T-helper 2 cell (primary cell): ENCODE measurements around the gene TIFAB.
A peak's percentile ranks its signal among the peaks of the same experiment; 100 is the strongest.

Source experiments
- DNase-seq, 5 experiments: peaks; one replicate each; pipeline versions ENCODE4 v3.0.0 to v3.0.0-alpha.2; 2012 to 2022

The TIFAB gene

DNA sequence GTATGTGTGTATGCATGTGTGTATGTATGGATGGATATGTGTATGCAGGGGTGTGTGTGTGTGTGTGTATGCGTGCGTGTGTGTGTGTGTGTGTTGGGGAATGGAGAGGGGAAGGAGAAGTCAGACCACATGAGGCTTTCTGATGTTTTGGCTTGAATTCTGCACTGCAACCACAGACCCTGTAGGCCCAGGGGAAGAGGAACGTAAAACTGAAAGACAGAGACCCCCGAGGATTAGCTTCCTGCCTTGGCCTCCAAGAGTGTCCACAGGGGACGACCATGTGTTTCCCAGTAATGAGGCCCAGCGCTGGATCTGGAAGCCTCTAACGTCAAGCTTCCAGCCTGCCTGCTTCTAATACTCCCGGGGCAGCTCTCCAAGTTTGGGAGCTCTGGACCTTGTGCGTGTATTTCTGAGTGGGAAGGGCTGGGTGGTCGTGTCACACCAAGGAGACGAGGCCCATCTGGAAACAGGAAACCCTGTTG is 10.8 kb downstream of the TIFAB start:
- DNase-seq = no peak

- no peak for DNase-seq
Measured at GRCh38 chr5:135440916-135441315, 11.2 kb downstream of the TIFAB start.

DNA sequence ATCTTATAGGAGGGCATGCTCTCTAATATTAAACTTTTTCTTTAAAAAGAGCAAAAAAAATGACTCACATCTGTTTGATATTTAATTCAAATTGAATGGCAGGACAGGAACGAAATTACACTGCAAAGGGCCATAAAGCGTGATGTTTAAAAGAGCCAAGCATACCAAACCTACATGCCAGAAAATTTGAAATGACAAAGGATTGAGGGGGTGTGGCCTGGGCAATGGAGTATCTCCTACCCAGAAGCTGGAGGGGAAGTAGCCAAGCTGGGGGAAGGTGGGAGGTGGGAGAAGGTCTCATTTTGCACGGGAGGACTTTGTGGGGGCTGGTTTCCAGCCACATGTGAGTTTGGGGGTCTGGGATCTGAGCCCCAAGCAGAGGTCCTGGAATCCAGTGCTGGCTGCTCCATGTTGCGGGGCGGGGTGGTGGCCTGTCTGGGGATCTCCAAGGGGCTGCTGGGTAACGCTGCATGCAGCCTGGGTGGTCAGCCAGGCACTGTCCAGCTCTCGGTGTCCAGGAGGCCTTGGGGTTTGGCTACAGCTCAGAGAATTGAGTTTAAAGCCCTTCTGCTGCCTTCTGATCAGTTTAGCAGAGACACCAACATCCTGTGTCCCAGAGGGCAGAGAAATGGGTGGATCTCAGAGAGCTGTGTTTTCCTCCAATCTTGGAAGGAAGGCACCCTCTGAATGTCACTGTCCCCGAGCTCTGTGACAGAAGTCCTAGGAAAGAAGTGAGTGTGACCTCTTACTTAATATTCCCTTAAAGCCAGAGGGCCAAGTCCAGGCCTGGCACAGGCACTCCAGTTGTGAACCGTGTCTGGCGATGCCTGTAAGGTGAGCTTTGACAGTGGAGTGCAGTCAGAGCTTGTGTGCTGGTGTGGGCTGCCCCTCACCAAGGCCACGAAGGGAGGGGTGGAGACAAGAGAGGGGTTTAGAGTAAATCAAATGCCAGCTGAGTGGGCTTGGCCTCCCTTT is 12.6 kb downstream of the TIFAB start:
- DNase-seq = no peak

DNA sequence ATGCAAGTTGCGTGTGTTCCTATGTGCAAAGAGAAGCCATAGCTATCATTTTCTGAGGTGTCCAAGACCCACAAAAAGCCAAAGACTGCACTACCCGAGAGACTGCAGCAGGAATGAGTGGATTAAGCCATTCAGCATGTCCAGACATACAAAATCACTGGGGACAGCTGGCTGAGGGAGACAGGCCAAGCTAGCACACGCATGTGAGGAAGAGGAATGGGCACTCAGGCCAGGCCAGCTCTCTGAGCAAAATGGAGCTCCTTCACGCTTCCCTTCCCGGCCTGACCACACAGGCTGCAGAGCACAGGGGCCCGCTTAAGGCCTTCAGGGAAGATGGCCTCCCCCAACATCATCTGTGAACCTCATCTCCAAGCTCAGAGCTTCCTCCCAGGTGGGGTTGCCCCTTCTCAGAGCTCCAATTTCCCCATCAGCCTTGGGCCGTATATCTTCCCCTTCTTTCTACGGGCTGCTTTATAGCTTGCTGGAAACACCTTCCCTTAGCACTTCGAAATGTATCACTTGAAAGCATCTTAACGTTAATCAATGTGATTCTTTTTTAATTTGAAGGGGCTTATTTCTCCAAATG is 13.4 kb downstream of the TIFAB start:
- no peak for DNase-seq

DNA sequence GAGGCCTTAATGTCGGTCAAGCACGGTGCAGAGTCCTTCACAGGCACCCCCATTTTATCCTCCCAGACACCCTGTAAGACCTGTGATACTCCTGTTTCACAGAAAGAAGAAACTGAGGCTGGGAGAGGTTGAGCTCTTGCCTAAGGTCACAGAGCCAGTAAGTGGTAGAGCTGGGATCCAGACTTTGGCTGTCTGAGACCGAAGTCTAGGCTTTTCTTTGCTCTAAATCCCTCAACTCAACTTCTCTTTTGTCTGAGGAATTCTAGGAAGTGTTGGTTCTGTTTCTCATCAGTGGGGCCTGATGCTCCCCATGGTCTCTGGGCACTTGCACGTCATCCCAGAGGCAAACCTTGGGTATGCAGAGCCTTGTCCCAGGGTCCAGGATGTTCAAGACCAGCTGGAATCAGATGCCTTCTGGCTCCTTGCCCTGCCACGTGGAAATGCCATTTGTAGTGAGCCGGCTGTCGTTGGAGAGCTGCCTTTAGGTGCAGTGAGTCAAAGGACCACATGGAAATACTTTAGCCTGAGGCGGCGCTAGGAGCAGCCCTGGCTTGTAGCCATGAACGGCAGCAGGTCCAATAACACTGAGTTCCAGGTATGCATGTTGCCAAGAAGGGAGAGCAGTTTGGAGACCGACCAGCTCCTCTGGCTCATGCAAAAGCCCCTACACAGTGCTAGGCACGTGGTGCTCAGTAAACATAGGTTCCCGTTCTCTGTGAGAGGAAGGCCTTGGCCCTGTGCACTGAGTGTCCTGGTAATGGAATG is 14.2 kb downstream of the TIFAB start:
- no peak for DNase-seq

- DNase-seq = no peak
Measured at GRCh38 chr5:135437422-135437795, 14.7 kb downstream of the TIFAB start.

DNA sequence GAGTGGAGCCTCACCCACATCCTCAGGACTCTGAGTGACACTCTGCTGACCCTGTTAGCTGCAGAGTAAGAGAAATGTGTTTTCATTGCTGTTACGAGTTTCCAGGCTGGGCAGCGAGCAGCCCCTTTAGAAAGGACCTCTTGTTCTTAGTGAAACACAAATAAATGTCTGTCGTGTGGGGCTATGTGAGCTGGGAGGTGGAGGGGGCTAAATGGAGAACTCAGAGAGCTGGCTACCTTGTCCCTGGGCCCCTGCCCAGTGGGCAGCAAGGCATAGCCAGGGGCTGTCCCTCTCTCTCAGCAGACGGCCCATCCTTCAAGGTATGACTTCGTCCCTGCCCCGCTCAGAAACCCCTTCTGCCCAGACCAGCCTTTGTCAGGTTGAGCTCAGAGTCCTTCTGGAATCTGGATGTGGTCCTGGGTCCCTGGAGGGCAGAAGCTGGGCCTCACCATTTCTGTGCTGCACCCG is 15.2 kb downstream of the TIFAB start:
- no peak for DNase-seq

- no peak for DNase-seq
Measured at GRCh38 chr5:135435467-135436330, 16.5 kb downstream of the TIFAB start.

- DNase-seq = no peak
Measured at GRCh38 chr5:135434591-135435466, 17.3 kb downstream of the TIFAB start.

- no peak for DNase-seq
Measured at GRCh38 chr5:135433681-135434426, 18.3 kb downstream of the TIFAB start.

GRCh38 chr5:135432113-135432512 is 20.0 kb downstream of the TIFAB start:
- DNase-seq = no peak

- no peak for DNase-seq
Measured at GRCh38 chr5:135430135-135430437, 22.1 kb downstream of the TIFAB start.

GRCh38 chr5:135429301-135430134 is 22.6 kb downstream of the TIFAB start:
- no peak for DNase-seq

- no peak for DNase-seq
Measured at GRCh38 chr5:135428586-135428985, 23.6 kb downstream of the TIFAB start.

DNA sequence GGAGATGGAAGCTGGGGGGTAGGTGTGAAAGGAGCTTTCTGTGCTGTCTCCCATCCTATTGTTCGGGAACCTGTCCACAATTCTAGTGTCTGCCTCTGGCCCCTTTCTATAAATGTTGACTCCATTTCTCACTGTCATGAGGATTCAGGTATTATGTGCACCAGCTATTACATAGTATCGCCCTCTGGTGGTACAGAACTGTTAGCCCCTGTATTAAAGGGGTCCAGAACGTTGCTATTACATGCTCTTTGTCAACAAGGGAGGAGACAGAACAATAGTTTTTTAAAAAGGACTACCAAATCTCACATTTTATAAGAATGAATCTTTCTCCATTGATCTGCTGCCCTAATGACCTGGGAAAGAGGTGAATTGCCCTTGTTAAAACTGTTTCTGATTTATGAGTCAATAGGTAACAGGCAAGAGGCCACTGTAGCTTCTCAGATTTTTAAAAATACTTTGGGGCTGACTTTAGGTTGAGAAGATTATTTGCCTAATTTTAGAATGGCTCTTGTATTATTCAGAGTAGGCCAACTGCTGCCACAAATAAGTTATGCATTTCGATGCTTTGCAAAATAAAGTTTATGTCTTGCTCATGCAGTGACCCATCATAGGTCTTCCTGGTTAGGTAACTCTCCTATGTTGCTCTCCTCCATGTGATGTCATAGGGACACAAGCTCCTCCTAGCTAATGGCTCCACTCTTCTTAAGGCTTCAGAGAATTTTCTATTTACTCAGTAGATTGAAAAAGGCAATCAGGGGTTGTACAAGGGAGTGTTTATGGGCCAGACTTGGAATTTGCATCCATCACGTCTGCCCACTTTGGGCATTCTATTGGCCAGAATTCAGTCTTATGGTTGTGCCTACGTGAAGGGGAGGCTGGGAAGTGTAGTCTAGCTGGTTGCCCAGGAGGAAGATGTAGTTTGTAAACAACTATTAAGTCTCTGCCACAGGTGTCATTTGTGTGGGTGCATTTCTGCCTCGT is 25.8 kb downstream of the TIFAB start:
- peak in 1 of 5 experiments; percentile 64 for DNase-seq

DNA sequence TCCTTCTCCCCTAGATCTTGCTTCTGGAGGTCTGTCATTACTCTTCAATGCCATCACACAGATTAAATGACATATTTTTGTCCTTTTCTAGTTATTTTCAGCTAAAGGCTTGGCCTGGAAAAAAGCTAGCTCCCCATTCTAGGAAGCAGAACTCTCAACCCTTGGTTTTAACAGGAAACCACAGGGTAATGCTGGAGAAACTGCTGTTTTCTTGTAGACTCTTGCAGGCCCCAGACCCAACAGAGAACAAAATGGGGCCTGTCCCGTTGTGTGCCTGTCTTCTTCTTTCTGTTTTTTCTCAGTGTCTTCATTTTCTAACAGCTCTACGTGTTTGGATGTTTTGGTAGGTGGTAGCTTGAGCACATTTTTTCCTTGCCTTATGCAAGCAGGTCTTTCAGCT is 26.5 kb downstream of the TIFAB start:
- DNase-seq = no peak

DNA sequence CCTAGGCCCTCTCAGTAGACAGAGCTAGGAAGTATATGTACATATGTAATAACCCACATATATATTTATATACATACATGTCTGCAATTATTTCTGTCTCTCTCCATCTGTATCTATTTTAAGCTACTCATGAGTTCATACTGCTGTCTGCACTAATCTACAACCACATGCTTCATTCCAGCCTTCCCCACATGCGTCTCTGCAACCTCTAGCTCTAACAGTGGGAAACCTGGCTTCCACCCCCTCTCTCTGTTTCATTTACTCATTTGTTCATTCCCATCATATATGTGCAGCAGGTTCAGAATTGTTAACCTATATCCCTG is 28.3 kb downstream of the TIFAB start:
- DNase-seq = no peak

DNA sequence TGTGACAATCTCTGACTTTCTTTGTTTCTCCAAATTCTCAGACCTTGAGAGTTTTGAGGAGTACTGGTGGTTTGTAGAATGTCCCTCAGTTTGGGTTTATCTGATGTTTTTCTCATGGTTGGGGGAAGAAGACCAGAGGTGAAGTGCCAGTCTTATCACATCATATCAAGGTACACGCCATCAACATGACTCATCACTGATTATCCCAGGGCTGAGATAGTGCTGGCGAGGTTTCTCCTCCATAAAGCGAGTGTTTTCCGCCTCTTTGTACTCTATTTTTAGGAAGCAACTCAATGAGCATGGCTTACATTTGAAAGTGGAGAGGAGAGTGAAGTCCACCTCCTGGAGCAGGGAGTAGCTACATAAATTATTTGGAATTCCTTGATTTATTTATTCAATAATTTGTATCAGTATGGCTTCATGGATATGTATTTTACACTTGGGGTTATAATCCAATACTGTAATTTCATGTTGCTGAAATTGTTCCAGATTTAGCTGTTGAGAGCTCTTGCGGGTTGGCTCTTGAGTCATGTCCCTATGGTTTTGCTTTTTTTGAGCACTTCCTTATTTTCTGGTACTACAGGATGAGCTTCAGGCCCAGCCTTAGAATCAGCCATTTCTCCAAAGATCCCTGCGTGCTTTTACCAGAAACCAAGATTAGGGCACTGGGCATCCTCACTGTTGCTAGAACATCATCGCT is 28.9 kb downstream of the TIFAB start:
- no peak for DNase-seq
